Psoas muscle (tissue), 8 donors: ENCODE data around the gene GLP1R. TPM values are rescaled to one million over a fixed set of nuclear protein-coding genes. Genes with fewer than 3 reads are reported as not detected.

Experiments
- ATAC-seq, 4 donors: fragments of 200-7000 bp; cut with Tn5 transposase; one replicate each; pipeline ENCODE4 v1.9.1; 2020; ENCODE audit warnings: moderate library complexity in 3 of 4, mild to moderate bottlenecking in 2 of 4
- DNase-seq, 2 donors: peaks; one replicate each; pipeline ENCODE4 v3.0.0-alpha.2; 2020
- H3K27ac ChIP-seq: fragments of 200-600 bp; one replicate; pipeline ENCODE4 v1.8.0; 2022
- H3K27me3 ChIP-seq, 3 donors: fragments of 200-600 bp in 1 of 3; one replicate each; pipeline versions ENCODE4 v1.6.1 to v1.8.0; 2013 to 2022; ENCODE audit warnings: low read length in 2 of 3, mild to moderate bottlenecking in 2 of 3, moderate library complexity in 1 of 3; ENCODE audit not compliant: insufficient read depth in 3 of 3
- H3K36me3 ChIP-seq, 2 donors: fragments of 200-600 bp in 1 of 2; one replicate each; pipeline versions ENCODE4 v1.6.1 to v1.8.0; 2013 to 2022; ENCODE audit warnings: low read depth in 1 of 2, mild to moderate bottlenecking in 1 of 2, moderate library complexity in 1 of 2; ENCODE audit not compliant: insufficient read depth in 1 of 2
- H3K4me1 ChIP-seq: fragments of 200-600 bp; one replicate; pipeline ENCODE4 v1.8.0; 2022
- H3K4me3 ChIP-seq: fragments of 200-600 bp; one replicate; pipeline ENCODE4 v1.8.0; 2022; ENCODE audit warnings: mild to moderate bottlenecking
- H3K9me3 ChIP-seq: fragments of 200-600 bp; one replicate; pipeline ENCODE4 v1.8.0; 2022
- WGBS, 3 donors: extraction: QIAGEN DNeasy Blood & Tissue Kit; methylation state at CpG; one replicate each; pipeline versions ENCODE4 v1.1.6 to v1.1.7; 2013; 5-methylcytosine and 5-hydroxymethylcytosine counted together
- intact Hi-C, 2 donors: fragments of 100-400 bp; cut with DNase I; formaldehyde crosslinking; loops; one replicate each; pipeline versions ENCODE4 v1.11.0 to v1.14.2; 2022
- polyA plus RNA-seq, 3 donors: library from polyadenylated mRNA; stranded (reverse); fragments of 200-250 nt; gene quantifications; one replicate each; pipeline ENCODE4 v1.2.3, GENCODE V29; 2013
- total RNA-seq, 4 donors: library from RNA; stranded (reverse); fragmentation: NEBNext Ultra II Directional in 2 of 4; extraction: Animal tissue kit (Norgen Biotek cat#: 25700) in 2 of 4; gene quantifications; one replicate each; pipeline versions ENCODE4 v1.2.1 to v1.2.4, GENCODE V29; 2021 to 2023
- TF ChIP-seq, protein P1 (sequence below): fragments of 200-600 bp; IDR thresholded peaks from one replicate; pipeline ENCODE4 v1.8.0; 2022; ENCODE audit warnings: antibody characterized with exemption
- donor health status: healthy with polysubstance abuse.
- donor health status: DM: no; HTN: no; CAD: no; lungs with moderate emphysema.
- donor health status: Bipolar disorder and iron deficiency.
- donor health status: healthy.
- donor health status: DM: yes; HTN: yes; CAD: no.
- donor health status: DM: no; HTN: no; CAD: no.
- donor health status: DM: no; HTN: no; CAD: no.
- donor health status: DM: yes; HTN: yes; CAD: no.

Gene GLP1R
- total and polyA plus RNA-seq, 7 donors: not detected

DNA sequence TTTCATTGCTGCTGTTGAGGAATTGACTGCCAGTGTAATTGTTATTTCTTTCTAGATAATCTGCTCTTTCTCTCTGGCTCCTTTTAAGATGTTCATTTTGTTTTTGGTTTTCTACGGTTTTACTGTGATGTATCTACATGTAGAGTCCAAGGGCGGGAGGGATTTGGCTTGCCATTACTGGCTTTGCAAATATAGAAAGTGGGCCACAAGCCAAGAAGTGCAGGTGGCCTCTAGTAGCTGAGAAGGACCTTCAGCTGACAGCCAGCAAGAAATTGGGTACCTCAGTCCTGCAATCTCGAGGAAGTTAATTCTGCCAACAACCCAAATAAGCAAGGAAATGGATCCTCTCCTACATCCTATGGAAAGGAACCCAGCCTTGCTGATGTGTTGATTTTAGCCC lies 42.8 kb upstream of the GLP1R start:
- ATAC-seq (no peak), DNase-seq (no peak)
- H3K9me3 ChIP-seq: peaks cover 3% of the 10 kb centered on the region
- peaks cover 0 to 25% (median 4%) of the 10 kb centered on the region in 3 donors for H3K27me3 ChIP-seq
- no peaks in the 10 kb centered on the region for H3K36me3 ChIP-seq
- no peak overlapping the region for H3K4me3 ChIP-seq
- TF ChIP-seq, protein P1, sequence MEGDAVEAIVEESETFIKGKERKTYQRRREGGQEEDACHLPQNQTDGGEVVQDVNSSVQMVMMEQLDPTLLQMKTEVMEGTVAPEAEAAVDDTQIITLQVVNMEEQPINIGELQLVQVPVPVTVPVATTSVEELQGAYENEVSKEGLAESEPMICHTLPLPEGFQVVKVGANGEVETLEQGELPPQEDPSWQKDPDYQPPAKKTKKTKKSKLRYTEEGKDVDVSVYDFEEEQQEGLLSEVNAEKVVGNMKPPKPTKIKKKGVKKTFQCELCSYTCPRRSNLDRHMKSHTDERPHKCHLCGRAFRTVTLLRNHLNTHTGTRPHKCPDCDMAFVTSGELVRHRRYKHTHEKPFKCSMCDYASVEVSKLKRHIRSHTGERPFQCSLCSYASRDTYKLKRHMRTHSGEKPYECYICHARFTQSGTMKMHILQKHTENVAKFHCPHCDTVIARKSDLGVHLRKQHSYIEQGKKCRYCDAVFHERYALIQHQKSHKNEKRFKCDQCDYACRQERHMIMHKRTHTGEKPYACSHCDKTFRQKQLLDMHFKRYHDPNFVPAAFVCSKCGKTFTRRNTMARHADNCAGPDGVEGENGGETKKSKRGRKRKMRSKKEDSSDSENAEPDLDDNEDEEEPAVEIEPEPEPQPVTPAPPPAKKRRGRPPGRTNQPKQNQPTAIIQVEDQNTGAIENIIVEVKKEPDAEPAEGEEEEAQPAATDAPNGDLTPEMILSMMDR: no peak
- H3K27ac ChIP-seq: no peak overlapping the region
- no peaks in the 10 kb centered on the region for H3K4me1 ChIP-seq
- 36 to 41% (median 36%) methylated on average over 3 of the region's 3 CpGs for WGBS, 3 donors
- intact Hi-C loops: no loop called here

DNA sequence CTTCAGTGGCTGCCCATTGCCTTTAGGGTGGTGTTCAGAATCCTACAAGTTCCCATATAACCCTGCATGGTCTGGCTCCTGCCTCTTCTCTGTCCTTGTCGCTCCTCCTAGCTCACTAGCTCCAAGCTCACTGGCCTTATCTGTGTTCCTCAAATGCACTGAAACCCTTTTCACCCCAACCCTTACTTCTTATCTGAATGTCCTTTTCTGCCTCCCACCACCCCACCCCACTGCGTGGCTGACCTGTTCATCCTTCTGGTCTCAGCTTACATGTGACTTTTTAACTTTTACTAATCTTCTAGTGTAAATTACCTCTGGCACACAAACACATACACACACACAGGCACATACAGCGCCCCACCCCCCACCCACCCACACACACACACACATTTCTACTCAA lies 41.0 kb upstream of the GLP1R start:
- no peak for ATAC-seq

DNA sequence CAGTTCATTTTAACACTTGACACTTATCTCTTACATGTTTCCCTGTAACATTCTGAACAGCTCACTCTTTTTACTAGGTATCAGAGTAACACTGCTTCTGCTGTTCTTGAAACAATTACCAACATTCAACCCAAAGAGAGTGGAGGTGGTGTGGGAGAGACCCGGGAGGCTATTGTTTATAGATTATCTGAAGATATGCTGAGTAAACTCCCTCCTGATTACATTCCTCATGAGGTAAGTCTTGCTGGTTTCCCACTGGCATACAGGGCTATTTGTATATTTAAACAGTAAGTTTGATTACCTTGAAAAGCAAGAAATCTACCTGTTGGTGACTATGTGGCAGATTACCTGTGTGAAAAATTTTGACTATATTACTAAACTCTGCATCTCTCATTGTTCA lies 39.8 kb upstream of the GLP1R start:
- no peak overlapping the region for H3K4me3 ChIP-seq
- peaks cover 0 to 4% (median 4%) of the 10 kb centered on the region in 3 donors for H3K27me3 ChIP-seq
- TF ChIP-seq, protein P1: no peak
- no peaks in the 10 kb centered on the region for H3K4me1 ChIP-seq
- H3K27ac ChIP-seq: no peak overlapping the region
- DNase-seq (no peak), ATAC-seq (no peak)
- 65 to 69% (median 66%) methylated on average over 1 of the region's 1 CpG for WGBS, 3 donors
- peaks cover 3% of the 10 kb centered on the region for H3K9me3 ChIP-seq
- intact Hi-C loops: no loop called here
- no peaks in the 10 kb centered on the region for H3K36me3 ChIP-seq

More for the DNA sequence above, 41.0 kb upstream of the GLP1R start:
- Histone ChIP-seq H3K9me3 (peaks cover 3% of the 10 kb centered on the region), H3K4me1 (no peaks in the 10 kb centered on the region), H3K27me3 (peaks cover 0 to 7% (median 4%) of the 10 kb centered on the region in 3 donors), H3K4me3 (no peak overlapping the region), H3K36me3 (no peaks in the 10 kb centered on the region), H3K27ac (no peak overlapping the region)
- TF ChIP-seq, protein P1: no peak
- no peak for DNase-seq
- 66 to 86% (median 82%) methylated on average over 3 of the region's 3 CpGs for WGBS, 3 donors
- intact Hi-C loops: no loop called here

DNA sequence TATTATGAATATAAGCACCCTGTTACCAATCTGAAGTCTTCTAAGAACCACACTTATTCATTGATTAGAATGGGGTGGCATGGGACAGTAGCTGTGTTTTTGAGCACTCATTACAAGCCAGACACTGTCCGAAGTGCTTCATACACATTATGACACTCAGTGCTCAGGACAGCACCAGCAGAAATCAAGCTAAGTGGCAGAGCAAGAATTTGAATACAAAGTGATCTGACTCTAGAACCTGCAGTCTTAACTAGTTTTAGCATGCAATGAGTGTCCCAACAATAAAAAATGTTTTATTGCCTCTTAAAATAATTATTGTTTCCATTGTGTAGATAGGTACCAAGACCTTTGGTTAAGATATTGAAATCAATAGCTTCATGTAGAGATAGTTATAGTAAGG lies 39.1 kb upstream of the GLP1R start:
- Histone ChIP-seq H3K4me3 (no peak overlapping the region), H3K27me3 (peaks cover 0 to 4% (median 4%) of the 10 kb centered on the region in 3 donors), H3K36me3 (no peaks in the 10 kb centered on the region), H3K9me3 (peaks cover 3% of the 10 kb centered on the region), H3K4me1 (no peaks in the 10 kb centered on the region), H3K27ac (no peak overlapping the region)
- intact Hi-C loops: no loop called here
- DNase-seq (no peak), ATAC-seq (no peak)
- TF ChIP-seq, protein P1: no peak
- 0 to 93% (median 0%) methylated on average over 1 of the region's 1 CpG for WGBS, 3 donors

DNA sequence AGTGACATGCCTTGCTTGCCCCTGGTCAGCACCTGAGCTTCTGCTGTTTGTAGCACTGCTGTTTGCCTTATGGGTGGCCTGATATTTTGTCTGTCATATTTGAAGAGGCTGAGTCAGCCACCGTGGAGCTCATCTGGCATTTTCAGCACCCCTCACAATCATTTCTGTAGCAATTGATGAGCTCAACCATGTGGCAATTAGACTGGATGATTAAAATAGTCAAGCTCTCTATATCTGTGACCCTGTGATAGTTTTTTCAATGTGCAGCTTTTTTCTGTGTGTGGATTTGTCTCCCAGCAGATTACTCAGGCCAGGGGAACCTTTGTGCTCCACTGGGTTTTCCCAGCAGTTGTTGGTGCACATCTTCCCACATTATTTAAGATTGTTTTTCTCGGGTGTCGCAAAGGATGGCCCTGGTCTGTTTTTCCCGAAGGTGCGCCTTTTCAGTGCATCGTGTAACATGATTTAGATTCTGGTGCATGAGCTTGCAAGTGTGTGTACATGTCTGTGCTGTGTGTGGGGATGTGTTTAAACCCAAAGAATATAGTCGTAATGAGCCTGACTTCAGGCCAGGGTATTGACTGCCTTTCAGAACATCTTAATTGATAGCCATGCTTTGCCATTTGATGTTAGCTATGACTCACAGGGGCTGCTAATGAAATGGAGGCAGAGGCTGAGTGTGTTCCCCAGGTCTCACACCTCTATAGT lies 31.6 kb upstream of the GLP1R start:
- TF ChIP-seq, protein P1: no peak
- Histone ChIP-seq H3K9me3 (no peaks in the 10 kb centered on the region), H3K27ac (no peak overlapping the region), H3K4me1 (no peaks in the 10 kb centered on the region), H3K4me3 (no peak overlapping the region), H3K27me3 (peaks cover 0 to 18% (median 0%) of the 10 kb centered on the region in 3 donors), H3K36me3 (no peaks in the 10 kb centered on the region)
- DNase-seq (no peak), ATAC-seq (no peak)
- WGBS, 3 donors: 84 to 88% (median 86%) methylated on average over 7 of the region's 7 CpGs
- intact Hi-C loops: no loop called here
